Gastroesophageal sphincter (tissue), 3 donors: Measurements from ENCODE around the gene SLC6A12.

Experiments
- CTCF ChIP-seq, 4 experiments: fragments of 200-600 bp in 2 of 4; fragments of 450-650 bp in 2 of 4; sonication (generic) in 1 of 4; IDR thresholded peaks; one replicate each; pipeline ENCODE4 v1.5.1; 2017 to 2019; ENCODE audit warnings: antibody characterized with exemption in 4 of 4, mild to moderate bottlenecking in 2 of 4, moderate library complexity in 2 of 4
- EP300 ChIP-seq: sonication (generic); formaldehyde crosslinking; IDR thresholded peaks from one replicate; pipeline ENCODE4 v1.6.1; 2017; ENCODE audit warnings: antibody characterized with exemption, mild to moderate bottlenecking
- POLR2A ChIP-seq, 2 donors: fragments of 450-650 bp; IDR thresholded peaks; one replicate each; pipeline ENCODE4 v1.6.1; 2017; ENCODE audit warnings: antibody characterized with exemption in 2 of 2, mild to moderate bottlenecking in 2 of 2, moderate library complexity in 1 of 2

DNA sequence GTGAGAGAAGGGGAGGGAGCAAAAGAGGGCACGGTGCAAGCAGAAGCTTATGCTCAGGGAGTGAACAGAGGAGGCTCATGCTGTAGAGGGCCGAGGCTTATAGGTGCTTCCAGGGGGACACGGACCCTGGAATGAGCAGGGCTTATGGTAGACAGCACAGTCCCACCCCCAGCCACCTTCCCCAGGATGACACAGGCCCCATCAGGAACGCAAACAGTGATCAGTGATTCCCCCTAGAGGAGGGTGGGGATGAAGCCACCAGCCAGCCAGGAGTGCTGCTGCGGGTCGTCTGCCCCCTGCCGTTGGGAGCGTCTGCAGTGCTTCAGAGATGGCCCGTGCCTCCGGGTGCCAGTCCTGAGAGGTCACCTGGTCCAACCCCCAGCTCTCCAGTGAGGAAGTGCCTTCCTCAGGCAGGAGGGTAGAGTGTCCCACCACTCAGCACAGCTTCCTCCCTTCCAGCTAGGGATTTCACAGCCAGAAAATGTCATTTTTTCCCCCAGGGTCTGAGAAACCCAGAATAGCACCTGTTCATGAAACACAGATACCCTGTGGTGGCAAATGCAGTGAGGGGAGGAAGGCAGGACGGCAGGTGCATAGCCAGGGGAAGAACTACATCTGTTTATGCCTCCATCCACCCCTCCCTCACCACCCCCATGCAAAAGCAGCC lies 60.7 kb downstream of the SLC6A12 start:
- TF ChIP-seq EP300 (no peak), CTCF (IDR thresholded peaks at IDR 0.05) (peak in 3 of 4 experiments; percentile 3 to 43 (median 22)), POLR2A (IDR thresholded peaks at IDR 0.05) (no peak)
